Breast epithelium (tissue), 3 donors: Measurements from ENCODE around the gene ZNF263.

Experiments used
- CTCF ChIP-seq, 3 donors: fragments of 450-650 bp; IDR thresholded peaks; one replicate each; pipeline ENCODE4 v1.5.1; 2016 to 2017; ENCODE audit warnings: antibody characterized with exemption in 3 of 3, mild to moderate bottlenecking in 3 of 3, moderate library complexity in 3 of 3
- POLR2A ChIP-seq: fragments of 450-650 bp; IDR thresholded peaks from one replicate; pipeline ENCODE4 v1.6.1; 2016; ENCODE audit warnings: antibody characterized with exemption, mild to moderate bottlenecking, moderate library complexity

GRCh38 chr16:3276679-3277078, 6.6 kb upstream of the ZNF263 start:
- TF ChIP-seq CTCF (IDR thresholded peaks at IDR 0.05) (no peak), POLR2A (no peak)
